ENCODE results near the gene SYCP2L. TPM values are rescaled to one million over a fixed set of nuclear protein-coding genes. Genes with fewer than 3 reads are reported as not detected.

The SYCP2L gene
- total and polyA plus RNA-seq, 2 donors (not counting 1 experiment from before 2014, with no cell fraction given): under 0.01 TPM; not detected in 1

GRCh38 chr6:10972196-10972595 is 85.3 kb downstream of the SYCP2L start:
- Histone ChIP-seq H3K9ac (ENCODE audit: insufficient read depth, low read length) (no peak overlapping the region), H3K9me3 (ENCODE audit: control insufficient read depth, insufficient read depth, low read depth, low read length) (no peaks in the 10 kb centered on the region), H3K4me3 (replicated peaks in 1 of 4; ENCODE audit: control extremely low read depth in 1 of 4, insufficient read depth in 1 of 4, low read depth in 3 of 4, low read length in 4 of 4) (no peak overlapping the region), H2AFZ (ENCODE audit: low read length) (no peak overlapping the region), H3K27ac (ENCODE audit: insufficient read depth, low read length) (no peak overlapping the region), H3K27me3 (ENCODE audit: control insufficient read depth, insufficient read depth, low read length) (no peaks in the 10 kb centered on the region), H3K4me2 (ENCODE audit: extremely low read depth, insufficient read depth, low read length) (no peak overlapping the region), H3K36me3 (ENCODE audit: control insufficient read depth, insufficient read depth, low read length) (no peaks in the 10 kb centered on the region), H3K79me2 (ENCODE audit: control insufficient read depth, insufficient read depth, low read length) (no peaks in the 10 kb centered on the region), H3K4me1 (ENCODE audit: control insufficient read depth, extremely low read depth, insufficient read depth, low read length) (peaks cover 4% of the 10 kb centered on the region), H4K20me1 (ENCODE audit: control insufficient read depth, extremely low read depth, insufficient read depth, low read length) (no peaks in the 10 kb centered on the region)
- TF ChIP-seq EZH2 (IDR thresholded peaks at IDR 0.05; ENCODE audit: low read length, missing control alignments): no peak
- TF ChIP-seq, protein P1, sequence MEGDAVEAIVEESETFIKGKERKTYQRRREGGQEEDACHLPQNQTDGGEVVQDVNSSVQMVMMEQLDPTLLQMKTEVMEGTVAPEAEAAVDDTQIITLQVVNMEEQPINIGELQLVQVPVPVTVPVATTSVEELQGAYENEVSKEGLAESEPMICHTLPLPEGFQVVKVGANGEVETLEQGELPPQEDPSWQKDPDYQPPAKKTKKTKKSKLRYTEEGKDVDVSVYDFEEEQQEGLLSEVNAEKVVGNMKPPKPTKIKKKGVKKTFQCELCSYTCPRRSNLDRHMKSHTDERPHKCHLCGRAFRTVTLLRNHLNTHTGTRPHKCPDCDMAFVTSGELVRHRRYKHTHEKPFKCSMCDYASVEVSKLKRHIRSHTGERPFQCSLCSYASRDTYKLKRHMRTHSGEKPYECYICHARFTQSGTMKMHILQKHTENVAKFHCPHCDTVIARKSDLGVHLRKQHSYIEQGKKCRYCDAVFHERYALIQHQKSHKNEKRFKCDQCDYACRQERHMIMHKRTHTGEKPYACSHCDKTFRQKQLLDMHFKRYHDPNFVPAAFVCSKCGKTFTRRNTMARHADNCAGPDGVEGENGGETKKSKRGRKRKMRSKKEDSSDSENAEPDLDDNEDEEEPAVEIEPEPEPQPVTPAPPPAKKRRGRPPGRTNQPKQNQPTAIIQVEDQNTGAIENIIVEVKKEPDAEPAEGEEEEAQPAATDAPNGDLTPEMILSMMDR (conservative IDR thresholded peaks at IDR 0.05 in 1 of 2, IDR thresholded peaks at IDR 0.05 in 1 of 2; ENCODE audit: low read depth in 1 of 2, low read length in 2 of 2): no peak
- no peak for DNase-seq (ENCODE audit: low read depth in 2 of 2)

GRCh38 chr6:10976571-10976970 is 89.7 kb downstream of the SYCP2L start:
- H3K9ac ChIP-seq (ENCODE audit: insufficient read depth, low read length): no peak overlapping the region
- no peaks in the 10 kb centered on the region for H3K4me1 ChIP-seq (ENCODE audit: control insufficient read depth, extremely low read depth, insufficient read depth, low read length)
- H3K79me2 ChIP-seq (ENCODE audit: control insufficient read depth, insufficient read depth, low read length): no peaks in the 10 kb centered on the region
- no peak for DNase-seq (ENCODE audit: low read depth in 2 of 2)
- no peak for TF ChIP-seq EZH2 (IDR thresholded peaks at IDR 0.05; ENCODE audit: low read length, missing control alignments)
- TF ChIP-seq, protein P1 (conservative IDR thresholded peaks at IDR 0.05 in 1 of 2, IDR thresholded peaks at IDR 0.05 in 1 of 2; ENCODE audit: low read depth in 1 of 2, low read length in 2 of 2): no peak
- no peak overlapping the region for H3K4me2 ChIP-seq (ENCODE audit: extremely low read depth, insufficient read depth, low read length)
- H3K4me3 ChIP-seq (replicated peaks in 1 of 4; ENCODE audit: control extremely low read depth in 1 of 4, insufficient read depth in 1 of 4, low read depth in 3 of 4, low read length in 4 of 4): no peak overlapping the region
- H3K36me3 ChIP-seq (ENCODE audit: control insufficient read depth, insufficient read depth, low read length): no peaks in the 10 kb centered on the region
- H3K27me3 ChIP-seq (ENCODE audit: control insufficient read depth, insufficient read depth, low read length): no peaks in the 10 kb centered on the region
- no peak overlapping the region for H2AFZ ChIP-seq (ENCODE audit: low read length)
- H3K9me3 ChIP-seq (ENCODE audit: control insufficient read depth, insufficient read depth, low read depth, low read length): no peaks in the 10 kb centered on the region
- no peaks in the 10 kb centered on the region for H4K20me1 ChIP-seq (ENCODE audit: control insufficient read depth, extremely low read depth, insufficient read depth, low read length)
- no peak overlapping the region for H3K27ac ChIP-seq (ENCODE audit: insufficient read depth, low read length)

DNA sequence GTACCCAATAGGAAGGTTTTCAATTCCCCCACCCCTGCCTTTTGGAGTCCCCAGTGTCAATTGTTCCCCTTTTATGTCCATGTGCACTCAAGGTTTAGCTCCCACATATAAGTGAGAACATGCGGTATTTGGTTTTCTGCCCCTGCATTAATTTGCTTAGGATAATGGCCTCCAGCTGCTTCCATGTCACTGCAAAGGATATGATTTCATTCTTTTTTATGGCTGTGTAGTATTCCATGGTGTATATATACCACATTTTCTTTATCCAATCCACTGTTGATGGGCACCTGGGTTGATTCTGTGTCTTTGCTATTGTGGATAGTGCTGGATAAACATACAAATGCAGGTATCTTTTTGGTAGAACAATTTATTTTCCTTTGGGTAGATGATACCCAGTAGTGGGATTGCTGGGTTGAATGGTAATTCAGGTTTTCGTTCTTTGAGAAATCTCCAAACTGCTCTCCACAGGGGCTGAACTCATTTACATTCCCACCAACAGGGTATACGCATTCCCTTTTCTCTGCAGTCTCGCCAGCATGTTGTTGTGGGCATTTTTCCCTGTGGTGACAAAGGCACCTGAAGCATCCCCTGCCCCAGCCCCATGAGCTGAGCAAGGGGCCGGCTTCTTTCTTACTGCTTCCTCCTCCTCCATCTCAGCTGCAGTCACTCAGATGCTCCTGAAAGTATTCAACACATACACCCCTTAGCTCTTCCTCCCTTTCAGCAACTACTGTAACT is 90.5 kb downstream of the SYCP2L start:
- no peak overlapping the region for H3K4me2 ChIP-seq (ENCODE audit: extremely low read depth, insufficient read depth, low read length)
- H3K79me2 ChIP-seq (ENCODE audit: control insufficient read depth, insufficient read depth, low read length): no peaks in the 10 kb centered on the region
- no peaks in the 10 kb centered on the region for H3K27me3 ChIP-seq (ENCODE audit: control insufficient read depth, insufficient read depth, low read length)
- H3K4me3 ChIP-seq (replicated peaks in 1 of 4; ENCODE audit: control extremely low read depth in 1 of 4, insufficient read depth in 1 of 4, low read depth in 3 of 4, low read length in 4 of 4): no peak overlapping the region
- H3K27ac ChIP-seq (ENCODE audit: insufficient read depth, low read length): no peak overlapping the region
- H3K9me3 ChIP-seq (ENCODE audit: control insufficient read depth, insufficient read depth, low read depth, low read length): no peaks in the 10 kb centered on the region
- no peak overlapping the region for H3K9ac ChIP-seq (ENCODE audit: insufficient read depth, low read length)
- H4K20me1 ChIP-seq (ENCODE audit: control insufficient read depth, extremely low read depth, insufficient read depth, low read length): no peaks in the 10 kb centered on the region
- TF ChIP-seq, protein P1 (conservative IDR thresholded peaks at IDR 0.05 in 1 of 2, IDR thresholded peaks at IDR 0.05 in 1 of 2; ENCODE audit: low read depth in 1 of 2, low read length in 2 of 2): no peak
- TF ChIP-seq EZH2 (IDR thresholded peaks at IDR 0.05; ENCODE audit: low read length, missing control alignments): no peak
- no peak for DNase-seq (ENCODE audit: low read depth in 2 of 2)
- no peak overlapping the region for H2AFZ ChIP-seq (ENCODE audit: low read length)
- no peaks in the 10 kb centered on the region for H3K4me1 ChIP-seq (ENCODE audit: control insufficient read depth, extremely low read depth, insufficient read depth, low read length)
- H3K36me3 ChIP-seq (ENCODE audit: control insufficient read depth, insufficient read depth, low read length): no peaks in the 10 kb centered on the region

All from fibroblast of lung (primary cell).